ENCODE measurements around the gene ZFP30. TPM values are rescaled to one million over a fixed set of nuclear protein-coding genes. Genes with fewer than 3 reads are reported as not detected.
A peak's percentile ranks its signal among the peaks of the same experiment; 100 is the strongest.
"Not testable (repeated sequence)": the region's sequence is repeated elsewhere in the genome, so short reads cannot be mapped to it uniquely, and the experiment has no call there.

The ZFP30 gene
- total RNA-seq, 4 donors from 2014 or later = 18.5 to 29.4 (median 23.2) TPM

DNA sequence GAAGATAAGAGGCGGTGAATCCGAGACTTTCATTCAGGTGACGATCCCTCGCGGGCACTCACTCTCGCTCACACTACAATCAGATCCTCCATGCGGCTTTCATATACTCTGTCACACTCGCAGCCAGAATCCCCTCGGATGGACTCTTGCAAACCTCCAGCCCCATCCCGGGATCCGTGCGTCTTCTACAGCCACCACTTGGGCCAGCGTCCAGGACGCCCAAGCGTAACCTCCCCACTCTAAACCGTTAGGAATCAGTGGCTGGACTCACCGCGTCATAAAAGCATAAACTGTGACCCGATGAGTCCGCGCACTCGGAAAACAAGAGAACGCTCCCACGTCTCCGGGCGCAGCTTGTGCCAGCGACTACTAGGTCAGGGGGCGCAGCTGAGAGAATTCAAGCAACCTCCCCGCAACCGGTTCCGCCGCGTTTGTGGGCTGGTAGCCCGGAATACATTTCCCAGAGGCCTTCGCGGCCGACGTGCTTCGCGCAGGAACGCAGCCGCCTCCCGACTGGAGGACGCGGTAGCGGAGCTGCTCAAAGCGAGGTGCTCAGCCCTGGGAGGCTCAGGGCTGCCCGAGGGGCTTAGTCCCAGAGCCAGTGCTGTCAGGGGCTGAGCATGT lies 36.7 kb upstream of the ZFP30 start:
- WGBS, 2 donors = 1% methylated on average over 31 to 37 of the region's 48 CpGs
- Histone ChIP-seq H3K36me3 (no peaks in the 10 kb centered on the region), H3K27me3 (no peaks in the 10 kb centered on the region), H3K9me3 (no peaks in the 10 kb centered on the region), H3K27ac (peak overlapping the region; percentile 51 to 79 (median 57)), H3K4me1 (peaks cover 0 to 3% of the 10 kb centered on the region in 2 donors), H3K4me3 (replicated peaks in 1 of 3) (peak overlapping the region; percentile 44 to 70 (median 47))
- DNase-seq = peak; percentile 82 to 84
- intact Hi-C loops (cut with DNase I) = no loop called here
- TF ChIP-seq CTCF (IDR thresholded peaks at IDR 0.05) (no peak), POLR2A (IDR thresholded peaks at IDR 0.05) (peak in 1 of 2 donors; percentile 55)

DNA sequence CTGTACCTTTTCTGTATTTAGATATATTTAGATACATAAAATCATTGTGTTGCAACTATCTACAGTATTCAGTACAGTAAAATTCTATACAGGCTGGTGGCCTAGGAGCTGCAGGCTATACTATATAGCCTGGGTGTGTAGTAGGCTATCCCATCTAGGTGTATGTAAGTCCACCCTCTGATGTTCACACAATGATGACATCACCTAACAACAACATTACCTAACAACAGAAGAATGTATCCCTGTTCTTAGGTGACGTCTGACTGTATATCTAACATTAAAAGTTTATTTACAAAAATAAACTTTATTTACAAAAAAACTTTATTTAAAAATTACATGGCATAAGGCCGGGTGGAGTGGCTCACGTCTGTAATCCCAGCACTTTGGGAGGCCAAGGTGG lies 28.3 kb upstream of the ZFP30 start:
- DNase-seq = no peak
- intact Hi-C loops (cut with DNase I) = no loop called here
- H3K36me3 ChIP-seq = no peaks in the 10 kb centered on the region
- no peak for TF ChIP-seq POLR2A (IDR thresholded peaks at IDR 0.05)
- no peak for TF ChIP-seq CTCF (IDR thresholded peaks at IDR 0.05)
- no peak overlapping the region for H3K27ac ChIP-seq
- WGBS, 2 donors = 92 to 94% methylated on average over 3 of the region's 3 CpGs
- H3K9me3 ChIP-seq = no peaks in the 10 kb centered on the region
- H3K27me3 ChIP-seq = no peaks in the 10 kb centered on the region
- H3K4me3 ChIP-seq (replicated peaks in 1 of 3) = no peak overlapping the region
- no peaks in the 10 kb centered on the region for H3K4me1 ChIP-seq

DNA sequence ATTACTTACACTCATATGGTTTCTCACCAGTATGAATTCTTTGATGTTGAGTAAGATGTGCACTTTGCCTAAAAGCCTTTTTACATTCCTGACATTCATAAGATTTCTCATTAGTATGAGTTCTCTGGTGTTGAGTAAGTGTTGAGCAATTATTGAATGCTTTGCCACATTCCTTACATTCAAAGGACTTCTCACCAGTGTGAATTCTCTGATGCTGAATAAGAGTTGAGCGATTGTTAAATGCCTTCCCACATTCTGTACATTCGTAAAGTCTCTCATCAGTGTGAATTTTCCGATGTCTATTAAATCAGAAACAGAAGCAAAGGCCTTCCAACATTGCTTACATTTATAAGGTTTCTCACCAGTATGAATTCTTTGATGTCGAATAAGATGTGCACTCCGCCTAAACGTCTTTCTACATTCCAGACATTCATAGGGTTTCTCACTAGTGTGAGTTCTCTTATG lies 14.2 kb upstream of the ZFP30 start:
- Histone ChIP-seq H3K27ac (no peak overlapping the region), H3K9me3 (peaks cover 4% of the 10 kb centered on the region), H3K4me3 (replicated peaks in 1 of 3) (no peak overlapping the region), H3K36me3 (no peaks in the 10 kb centered on the region), H3K27me3 (no peaks in the 10 kb centered on the region), H3K4me1 (no peaks in the 10 kb centered on the region)
- 84 to 94% methylated on average over 6 of the region's 6 CpGs for WGBS, 2 donors
- intact Hi-C loops (cut with DNase I) = no loop called here
- no peak for DNase-seq
- TF ChIP-seq CTCF (IDR thresholded peaks at IDR 0.05) = no peak
- no peak for TF ChIP-seq POLR2A (IDR thresholded peaks at IDR 0.05)

- H3K27ac ChIP-seq; H3K4me3 ChIP-seq (replicated peaks in 1 of 3); intact Hi-C loops (cut with DNase I); H3K36me3 ChIP-seq; H3K9me3 ChIP-seq; DNase-seq; H3K27me3 ChIP-seq: not testable (repeated sequence)
- WGBS, 2 donors = 92 to 98% methylated on average over 8 of the region's 8 CpGs
- peaks cover 10 to 11% of the 10 kb centered on the region in 2 donors for H3K4me1 ChIP-seq
These were observed 1.9 kb upstream of the ZFP30 start for GRCh38 chr19:37657157-37657556.

DNA sequence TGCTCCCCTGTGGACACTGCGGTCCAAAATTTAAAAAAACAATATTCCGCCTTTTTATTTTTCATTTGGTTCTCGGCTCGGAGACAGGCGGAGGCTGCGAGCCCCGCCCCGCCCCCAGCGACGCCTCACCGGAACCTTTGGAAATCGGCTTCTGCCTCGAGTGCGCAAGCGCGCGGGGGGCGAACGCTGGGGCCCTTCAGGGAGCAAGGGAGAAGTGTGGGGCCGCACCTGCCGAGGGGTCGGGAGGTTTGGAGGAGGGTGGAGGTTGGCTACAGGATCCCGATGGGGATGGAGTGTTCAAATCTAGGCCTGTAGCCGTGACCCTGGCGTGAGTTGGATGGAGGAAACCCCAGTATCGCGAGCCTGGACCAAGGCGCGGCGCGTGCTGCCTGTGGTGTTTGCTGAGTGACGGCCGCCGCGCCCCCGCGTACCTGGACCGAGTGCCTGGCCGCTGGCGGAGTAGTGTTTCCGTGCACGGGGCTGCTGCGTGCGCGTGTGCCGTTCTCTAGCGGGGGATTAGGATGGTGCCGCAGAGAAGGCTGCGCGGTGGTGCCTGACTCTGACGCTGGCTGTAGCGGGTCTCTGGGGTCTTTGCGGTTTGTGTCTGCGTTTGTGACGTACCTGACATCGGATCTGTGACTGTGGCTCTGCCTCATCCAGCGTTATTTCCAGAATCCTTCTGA lies 565 bp upstream of the ZFP30 start:
- 0 to 1% methylated on average over 33 to 40 of the region's 57 CpGs for WGBS, 2 donors
- peak overlapping the region; percentile 77 to 90 (median 84) for H3K27ac ChIP-seq
- no peaks in the 10 kb centered on the region for H3K9me3 ChIP-seq
- peak overlapping the region; percentile 47 to 89 (median 56) for H3K4me3 ChIP-seq (replicated peaks in 1 of 3)
- DNase-seq = peak; percentile 90 to 91
- intact Hi-C loops (cut with DNase I) = no loop called here
- no peaks in the 10 kb centered on the region for H3K27me3 ChIP-seq
- peak in 1 of 6 experiments; percentile 4 for TF ChIP-seq CTCF (IDR thresholded peaks at IDR 0.05)
- TF ChIP-seq POLR2A (IDR thresholded peaks at IDR 0.05) = peak in 1 of 2 donors; percentile 42
- H3K4me1 ChIP-seq = peaks cover 10 to 11% of the 10 kb centered on the region in 2 donors
- no peaks in the 10 kb centered on the region for H3K36me3 ChIP-seq
